ENCODE measurements around the gene NPLOC4. TPM values are rescaled to one million over a fixed set of nuclear protein-coding genes. Genes with fewer than 3 reads are reported as not detected.

The NPLOC4 gene
- total and polyA plus RNA-seq, 9 of the 15 experiments (the other 6 are each of a cell fraction or from before 2014, with no cell fraction given) = 1.5 to 116 (median 64.5) TPM

- DNase-seq (ENCODE audit: extremely low read depth in 1 of 4, low spot score in 3 of 4) (no peak), FAIRE-seq (no peak), ATAC-seq (no peak)
- BruUV-seq (replicated peaks) = no TSS peak
- Histone ChIP-seq H3K4me1 (replicated peaks in 1 of 2; ENCODE audit: control insufficient read depth in 2 of 2, insufficient read depth in 2 of 2, low read length in 2 of 2) (peaks cover 0 to 49% of the 10 kb centered on the region in 2 experiments; a peak in 1 of 5 replicates), H3K79me2 (ENCODE audit: control insufficient read depth, insufficient read depth, low read length) (no peaks in the 10 kb centered on the region), H3K4me2 (ENCODE audit: insufficient read depth, low read length) (no peak overlapping the region), H3K27ac (ENCODE audit: extremely low read depth, low read depth, low read length) (no peak overlapping the region), H3K4me3 (no peak overlapping the region), H3K9me1 (ENCODE audit: control insufficient read depth, insufficient read depth, low read length) (no peaks in the 10 kb centered on the region), H3K9me3 (replicated peaks; ENCODE audit: control insufficient read depth, insufficient read depth, low read depth, low read length) (no peaks in the 10 kb centered on the region), H3K36me3 (ENCODE audit: control insufficient read depth, insufficient read depth, low read length) (peaks cover 79% of the 10 kb centered on the region; the same call in 2 of the 3 replicates), H3K9ac (ENCODE audit: insufficient read depth in 1 of 2, low read depth in 2 of 2, low read length in 2 of 2) (peak overlapping the region in 1 of 2 experiments; percentile 76; a peak in 1 of 4 replicates), H4K20me1 (replicated peaks; ENCODE audit: control insufficient read depth, insufficient read depth, low read length) (peaks cover 9% of the 10 kb centered on the region; the same call in 1 of the 2 replicates), H2AFZ (ENCODE audit: low read depth, low read length) (no peak overlapping the region), H3K27me3 (ENCODE audit: control insufficient read depth in 2 of 2, insufficient read depth in 2 of 2, low read length in 2 of 2) (no peaks in the 10 kb centered on the region)
- ChIA-PET CTCF (ENCODE audit: low intra/inter-chr PET ratio) (no interaction called here), POLR2A (interaction anchor here (0.6 to 2.5 kb wide), 5 partner anchors 9 to 449 kb away, joined by 3 to 12 read pairs (median 3); partner anchors contain the start of gene FAAP100)
- WGBS (ENCODE audit: insufficient coverage, low coverage, missing lambda C conversion rate) = 79% methylated on average over 15 of the region's 15 CpGs
- intact Hi-C loops (cut with micrococcal nuclease) (no loop called here), in situ Hi-C loops (cut with MboI) (no loop called here)
- TF ChIP-seq ZBTB40 (IDR thresholded peaks at IDR 0.05) = no peak
- no peak for TF ChIP-seq ZBTB40 (CRISPR knock-in tag; IDR thresholded peaks at IDR 0.05)
- TF ChIP-seq PHTF2 (CRISPR knock-in tag; IDR thresholded peaks at IDR 0.05) = no peak
- TF ChIP-seq RBFOX2 (IDR thresholded peaks at IDR 0.05; ENCODE audit: low read depth, low read length) = peak; percentile 8; the same call in 1 of the 2 replicates
- TF ChIP-seq SIN3A (IDR thresholded peaks at IDR 0.05; ENCODE audit: borderline replicate concordance in 2 of 2, control insufficient read depth in 1 of 2, low read depth in 2 of 2, low read length in 2 of 2) = no peak
- TF ChIP-seq ZHX1 (conservative IDR thresholded peaks at IDR 0.05; ENCODE audit: low read length) = no peak
Observed at GRCh38 chr17:81542431-81543338, 94.2 kb downstream of the NPLOC4 start.

All from K562 (cell line).